Medulla oblongata (tissue), 1 donor: ENCODE data around the gene WFDC9.
"Not testable (repeated sequence)": the region's sequence is repeated elsewhere in the genome, so short reads cannot be mapped to it uniquely, and the experiment has no call there.

Experiments used
- DNase-seq: peaks from one replicate; pipeline ENCODE4 v3.0.0-alpha.2; 2015; ENCODE audit errors: extremely low spot score

Gene WFDC9

GRCh38 chr20:45631184-45631583 is at the start of gene WFDC9:
Gene WFDC9 (minus strand): TSS chr20:45631284. CDS start chr20:45610181, 21,103 bp downstream.
- no peak for DNase-seq

GRCh38 chr20:45679650-45680049 is 48.6 kb upstream of the WFDC9 start:
- no peak for DNase-seq

DNA sequence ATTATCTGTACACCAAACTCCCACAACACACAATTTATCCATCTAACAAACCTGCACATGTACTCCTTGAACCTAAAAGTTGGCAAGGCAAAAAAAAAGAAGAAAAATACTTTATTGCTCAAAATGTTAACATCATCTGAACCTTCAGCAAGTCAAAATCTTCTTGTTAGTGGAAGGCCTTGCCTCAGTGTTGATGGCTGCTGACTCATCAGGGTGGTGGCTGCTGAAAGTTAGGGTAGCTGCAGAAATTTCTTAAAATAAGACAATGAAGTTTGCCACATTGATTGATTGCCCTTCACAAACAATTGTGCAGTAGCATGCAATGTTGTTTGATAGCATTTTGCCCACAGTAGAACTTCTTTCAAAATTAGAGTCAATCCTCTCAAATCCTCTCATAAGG is 41.7 kb upstream of the WFDC9 start:
- DNase-seq: no peak

- no peak for DNase-seq
Observed at GRCh38 chr20:45670139-45670538, 39.1 kb upstream of the WFDC9 start, which contains the start of gene WFDC11. Gene WFDC11 (minus strand): TSS chr20:45670239. CDS start chr20:45650600, 19,639 bp downstream.

DNA sequence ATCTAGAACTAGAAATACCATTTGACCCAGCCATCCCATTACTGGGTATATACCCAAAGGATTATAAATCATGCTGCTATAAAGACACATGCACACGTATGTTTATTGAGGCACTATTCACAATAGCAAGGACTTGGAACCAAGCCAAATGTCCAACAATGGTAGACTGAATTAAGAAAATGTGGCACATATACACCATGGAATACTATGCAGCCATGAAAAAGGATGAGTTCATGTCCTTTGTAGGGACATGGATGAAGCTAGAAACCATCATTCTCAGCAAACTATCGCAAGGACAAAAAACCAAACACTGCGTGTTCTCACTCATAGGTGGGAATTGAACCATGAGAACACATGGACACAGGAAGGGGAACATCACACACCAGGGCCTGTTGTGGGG is 26.0 kb upstream of the WFDC9 start:
- not testable (repeated sequence) for DNase-seq

- DNase-seq: not testable (repeated sequence)
Observed at GRCh38 chr20:45651726-45652125, 20.6 kb upstream of the WFDC9 start.

- DNase-seq: no peak
Observed at GRCh38 chr20:45649312-45649863, 18.3 kb upstream of the WFDC9 start.

- no peak for DNase-seq
Observed at GRCh38 chr20:45647441-45648050, 16.5 kb upstream of the WFDC9 start.

DNA sequence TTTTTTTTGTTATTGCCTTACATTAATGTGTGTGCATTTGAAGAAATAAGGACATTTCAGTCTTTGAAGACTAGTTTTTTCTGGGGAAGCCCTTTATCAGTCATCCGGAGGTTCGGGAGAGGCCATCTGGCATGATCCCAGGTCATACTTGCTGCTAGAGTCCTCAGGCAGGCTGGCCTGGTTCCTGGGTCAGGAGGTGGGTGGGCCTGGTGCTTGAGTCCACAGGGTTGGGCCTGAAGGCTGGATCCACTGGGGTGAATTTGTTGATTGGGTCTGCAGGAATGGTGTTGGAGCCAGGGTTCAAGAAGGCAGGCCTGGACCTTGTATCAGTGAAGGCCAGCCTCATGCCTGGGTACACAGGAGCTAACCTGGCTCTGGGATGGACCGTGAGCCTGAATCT is 15.8 kb upstream of the WFDC9 start:
- DNase-seq: no peak

DNA sequence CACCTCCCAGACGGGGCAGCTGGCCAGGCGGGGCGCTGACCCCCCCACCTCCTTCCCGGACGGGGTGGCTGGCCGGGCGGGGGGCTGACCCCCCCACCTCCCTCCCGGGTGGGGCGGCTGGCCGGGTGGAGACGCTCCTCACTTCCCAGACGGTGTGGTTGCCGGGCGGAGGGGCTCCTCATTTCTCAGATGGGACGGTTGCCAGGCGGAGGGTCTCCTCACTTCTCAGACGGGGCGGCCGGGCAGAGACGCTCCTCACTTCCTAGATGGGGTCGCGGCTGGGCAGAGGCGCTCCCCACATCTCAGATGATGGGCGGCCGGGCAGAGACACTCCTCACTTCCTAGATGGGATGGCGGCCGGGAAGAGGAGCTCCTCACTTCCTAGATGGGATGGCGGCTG is 14.8 kb upstream of the WFDC9 start:
- DNase-seq: not testable (repeated sequence)

- DNase-seq: not testable (repeated sequence)
Observed at GRCh38 chr20:45641076-45641475, 10.0 kb upstream of the WFDC9 start.

GRCh38 chr20:45639687-45640086 is 8.6 kb upstream of the WFDC9 start:
- DNase-seq: no peak

DNA sequence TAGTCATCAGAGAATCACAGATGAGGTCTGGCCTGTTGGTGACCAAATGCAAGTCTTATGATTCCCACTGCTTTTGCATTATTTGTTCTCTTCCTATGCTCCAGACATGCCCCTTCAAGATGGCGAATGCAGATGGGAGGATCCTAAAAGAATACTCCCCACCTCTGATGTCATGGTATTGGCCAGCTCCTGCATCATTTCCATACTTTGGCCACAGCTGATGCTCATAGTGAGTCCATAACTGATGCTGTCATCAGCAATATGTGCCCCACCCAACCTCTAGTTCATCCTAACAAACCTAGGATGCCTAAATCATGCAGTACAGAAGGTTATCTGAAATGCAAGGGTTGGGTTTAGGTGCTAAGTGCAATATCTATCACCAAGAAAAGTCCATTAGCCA is 5.4 kb upstream of the WFDC9 start:
- DNase-seq: no peak

DNA sequence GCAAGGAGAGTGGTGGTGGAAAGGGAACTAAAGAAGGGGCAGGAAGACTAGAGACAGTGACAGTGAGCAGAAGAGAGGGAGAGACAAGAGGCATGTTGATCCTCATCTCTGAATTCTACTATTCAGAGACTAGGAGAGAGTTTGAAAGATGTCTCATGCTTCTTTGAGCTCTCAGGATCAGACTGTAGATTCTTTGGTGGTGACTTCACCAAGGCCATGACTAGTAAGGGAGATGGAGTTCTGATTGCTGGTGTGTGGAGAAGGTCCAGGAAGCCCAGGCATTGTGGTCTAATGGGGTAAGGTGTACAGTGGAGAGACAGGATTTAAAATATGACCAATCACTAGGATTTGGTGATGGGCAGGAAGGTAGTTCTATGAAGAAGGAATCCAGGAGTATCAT is 713 bp downstream of the WFDC9 start:
- DNase-seq: no peak

GRCh38 chr20:45629496-45630100 is 1.5 kb downstream of the WFDC9 start, which contains the start of gene WFDC10A:
Gene WFDC10A (plus strand): TSS chr20:45629739. CDS start chr20:45629814, 75 bp downstream.
- DNase-seq: peak; percentile 56

DNA sequence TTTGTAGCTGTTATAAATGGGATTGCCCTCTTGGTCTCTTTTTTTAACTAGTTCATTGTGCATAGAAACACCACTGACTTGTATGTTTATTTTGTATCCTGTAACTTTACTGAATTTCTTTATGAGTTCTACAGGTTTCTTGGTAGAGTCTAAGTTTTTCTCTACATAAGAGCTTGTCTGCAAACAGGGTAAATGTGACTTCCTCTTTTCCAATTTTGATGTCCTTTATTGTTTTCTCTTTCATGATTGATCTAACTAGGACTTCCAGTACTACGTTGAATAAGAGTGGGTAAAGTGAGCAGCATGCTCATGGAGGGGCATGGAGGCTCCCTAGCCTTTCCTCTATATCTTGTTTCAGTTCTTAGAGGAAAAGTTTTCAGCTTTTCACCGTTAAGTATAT is 4.5 kb downstream of the WFDC9 start:
- DNase-seq: no peak

GRCh38 chr20:45621593-45621992 is 9.5 kb downstream of the WFDC9 start:
- DNase-seq: no peak

GRCh38 chr20:45617591-45617990 is 13.5 kb downstream of the WFDC9 start:
- DNase-seq: no peak

DNA sequence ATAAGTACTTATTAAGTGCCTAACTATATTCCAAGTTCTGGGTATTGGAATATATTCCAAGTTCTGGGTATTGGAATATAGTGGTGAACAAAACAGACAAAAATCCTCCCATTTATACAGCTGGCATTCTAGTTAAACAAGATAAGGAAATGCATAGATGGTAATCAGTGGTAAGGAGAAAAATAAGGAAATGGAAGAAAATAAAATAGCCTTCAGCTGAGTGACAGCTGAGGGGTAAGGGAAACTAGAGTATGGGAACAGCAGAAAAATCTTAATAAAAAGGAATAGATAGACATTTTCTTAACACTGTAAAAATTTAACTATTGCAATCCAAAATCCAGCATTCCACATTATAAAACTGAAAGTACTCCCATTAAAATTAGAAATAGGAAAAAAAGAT is 18.8 kb downstream of the WFDC9 start:
- DNase-seq: no peak

DNA sequence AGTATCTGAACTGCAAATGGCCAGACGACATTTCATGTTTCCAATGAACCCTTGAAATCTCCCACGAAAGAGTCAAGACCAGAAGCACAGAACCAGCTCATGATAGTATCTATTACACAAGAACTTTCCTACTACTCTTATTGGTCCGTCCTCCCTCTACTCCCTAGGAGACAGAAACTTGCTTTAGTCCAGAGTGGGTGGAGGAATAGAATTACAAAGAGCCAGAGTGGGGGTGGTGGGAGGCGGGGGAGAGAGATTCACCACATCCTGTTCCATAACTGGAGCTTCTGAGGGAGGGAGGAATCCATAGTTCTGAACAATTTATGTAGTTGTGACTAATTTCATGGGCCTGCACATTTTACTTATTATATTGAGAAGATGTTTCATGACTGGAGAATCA is 20.0 kb downstream of the WFDC9 start:
- DNase-seq: no peak

DNA sequence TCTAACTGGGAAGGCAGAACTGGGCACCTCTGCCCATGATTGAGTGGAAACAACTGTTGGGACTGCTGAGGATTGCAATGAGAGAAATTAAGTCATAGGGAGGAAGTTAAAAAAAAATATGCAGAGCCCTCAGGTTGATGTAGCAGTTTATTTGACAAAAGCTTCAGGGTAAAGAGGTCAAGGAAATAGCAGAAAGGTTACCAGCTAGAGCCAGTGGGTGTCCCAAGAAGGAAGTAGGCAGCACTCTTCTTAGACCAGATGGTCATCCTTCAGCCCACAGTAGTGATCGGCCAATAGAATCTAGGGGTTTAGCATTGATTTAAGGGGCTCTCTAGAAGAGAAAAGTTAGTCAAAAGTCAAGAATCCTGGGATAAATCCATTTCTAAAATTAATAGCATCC is 23.3 kb downstream of the WFDC9 start:
- no peak for DNase-seq

DNA sequence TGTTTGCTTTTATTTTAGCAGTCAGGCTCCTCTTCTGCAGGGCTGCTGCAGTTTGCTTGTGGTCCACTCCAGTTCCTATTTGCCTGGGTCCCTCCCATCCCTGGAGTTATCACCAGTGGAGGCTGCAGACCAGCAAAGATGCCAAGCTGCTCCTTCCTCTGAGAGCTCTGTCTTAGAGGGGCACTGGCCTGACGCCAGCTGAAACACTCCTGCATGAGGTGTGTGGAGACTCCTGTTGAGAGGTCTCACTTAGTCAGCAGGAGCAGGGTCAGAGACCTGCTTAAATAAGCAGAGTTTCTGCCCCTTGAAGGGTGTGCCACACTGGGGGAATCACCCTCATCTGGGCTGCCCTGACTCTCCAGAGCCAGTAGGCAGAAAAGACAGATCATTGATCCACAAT is 35.8 kb downstream of the WFDC9 start:
- DNase-seq: no peak

DNA sequence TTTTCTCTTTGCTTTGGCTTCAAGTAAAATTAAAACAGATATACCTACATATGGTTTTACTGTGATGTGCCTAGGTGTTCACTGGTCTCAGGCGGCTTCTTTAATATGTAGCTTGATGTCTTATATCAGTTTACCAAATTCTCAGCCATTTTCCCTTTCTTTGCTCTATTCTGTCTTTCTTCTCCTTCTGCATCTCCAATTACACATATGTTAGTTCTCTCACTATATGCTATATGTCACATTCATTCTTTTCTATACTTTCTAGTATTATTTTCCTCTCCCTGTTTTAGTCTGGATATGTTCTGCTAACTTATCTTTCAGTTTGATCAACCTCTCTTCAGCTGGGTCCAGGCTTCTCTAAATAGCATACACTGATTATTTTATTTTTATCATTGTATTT is 37.6 kb downstream of the WFDC9 start:
- no peak for DNase-seq
